ENCODE measurements around the gene DPP3. TPM values are rescaled to one million over a fixed set of nuclear protein-coding genes. Genes with fewer than 3 reads are reported as not detected.

The DPP3 gene
- total RNA-seq, 1 donor from 2014 or later = 102 TPM

DNA sequence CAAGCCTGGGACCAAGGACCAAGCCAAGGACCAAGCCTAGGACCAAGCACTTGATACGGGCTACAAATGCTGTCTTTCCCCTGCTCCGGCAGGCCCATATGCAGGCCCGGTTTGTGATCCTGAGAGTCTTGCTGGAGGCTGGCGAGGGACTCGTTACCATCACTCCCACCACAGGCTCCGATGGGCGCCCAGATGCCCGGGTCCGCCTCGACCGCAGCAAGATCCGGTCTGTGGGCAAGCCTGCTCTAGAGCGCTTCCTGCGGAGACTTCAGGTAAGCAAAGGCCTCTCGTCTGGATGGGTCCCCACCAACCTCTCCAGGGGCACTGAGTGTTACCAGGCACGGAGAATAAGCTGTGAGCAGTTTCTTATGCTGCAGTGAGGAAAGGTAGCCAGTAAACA is 17.0 kb downstream of the DPP3 start:
- Mint-ChIP-seq H3K4me1 (ENCODE audit: low read depth) (no peaks in the 10 kb centered on the region), H3K27ac (no peak overlapping the region), H3K36me3 (ENCODE audit: low read depth) (peaks cover 27% of the 10 kb centered on the region), H3K4me3 (no peak overlapping the region), H3K27me3 (ENCODE audit: insufficient read depth) (no peaks in the 10 kb centered on the region), H3K9me3 (no peaks in the 10 kb centered on the region)
- no peak for DNase-seq (ENCODE audit: low spot score)
- intact Hi-C loops (cut with micrococcal nuclease) = no loop called here

DNA sequence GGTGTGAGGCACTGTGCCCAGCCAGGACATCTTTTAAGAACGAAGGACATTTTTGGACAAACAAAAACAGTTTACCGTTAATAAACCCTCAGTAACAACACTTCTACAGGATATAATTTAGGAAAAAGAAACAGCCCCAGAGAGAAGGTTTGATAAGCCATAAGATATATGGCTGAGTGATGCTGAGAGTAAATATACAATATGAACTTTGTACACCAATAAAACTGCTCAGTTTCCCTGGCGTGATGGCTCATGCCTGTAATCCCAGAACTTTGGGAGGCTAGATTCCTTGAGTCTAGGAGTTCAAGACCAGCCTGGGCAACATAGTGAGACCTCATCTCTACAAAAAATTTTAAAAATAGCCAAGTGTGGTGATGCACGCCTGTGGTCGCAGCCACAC is 18.3 kb downstream of the DPP3 start:
- Mint-ChIP-seq H3K27ac (no peak overlapping the region), H3K36me3 (ENCODE audit: low read depth) (peaks cover 22% of the 10 kb centered on the region)

DNA sequence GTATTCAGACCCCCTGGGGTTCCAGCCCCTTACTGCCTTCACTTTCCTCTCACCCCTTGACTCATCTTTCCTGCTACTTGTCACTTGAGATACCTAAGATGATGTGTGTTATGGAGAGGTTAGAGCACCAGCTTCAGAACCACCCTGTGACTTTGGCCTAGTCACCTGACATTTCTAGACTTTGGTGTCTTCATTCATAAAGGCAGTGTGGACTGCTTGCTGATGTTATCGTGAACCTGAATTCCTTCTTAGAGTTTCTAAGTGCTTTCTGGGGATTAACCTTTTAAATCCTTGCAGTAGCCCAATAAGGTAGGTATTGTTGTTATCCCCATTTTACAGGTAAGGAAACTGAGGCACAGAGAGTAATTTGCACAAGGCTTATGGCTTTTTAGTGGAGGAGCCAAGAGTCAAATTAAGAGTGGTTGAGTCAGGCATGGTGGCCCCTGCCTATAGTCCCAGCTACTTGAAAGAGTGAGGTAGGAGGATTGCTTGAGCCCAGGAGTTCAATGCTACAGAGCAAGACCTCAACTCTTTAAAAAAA is 25.1 kb downstream of the DPP3 start:
- intact Hi-C loops (cut with micrococcal nuclease) = no loop called here
- DNase-seq (ENCODE audit: low spot score) = no peak
- H3K27ac Mint-ChIP-seq = no peak overlapping the region
- peaks cover 17% of the 10 kb centered on the region for H3K36me3 Mint-ChIP-seq (ENCODE audit: low read depth)
- no peaks in the 10 kb centered on the region for H3K9me3 Mint-ChIP-seq
- no peaks in the 10 kb centered on the region for H3K4me1 Mint-ChIP-seq (ENCODE audit: low read depth)
- H3K27me3 Mint-ChIP-seq (ENCODE audit: insufficient read depth) = no peaks in the 10 kb centered on the region
- H3K4me3 Mint-ChIP-seq = no peak overlapping the region

More for the DNA sequence above, 18.3 kb downstream of the DPP3 start:
- intact Hi-C loops (cut with micrococcal nuclease) = no loop called here
- no peaks in the 10 kb centered on the region for H3K9me3 Mint-ChIP-seq
- DNase-seq (ENCODE audit: low spot score) = no peak
- H3K27me3 Mint-ChIP-seq (ENCODE audit: insufficient read depth) = no peaks in the 10 kb centered on the region
- no peaks in the 10 kb centered on the region for H3K4me1 Mint-ChIP-seq (ENCODE audit: low read depth)
- H3K4me3 Mint-ChIP-seq = no peak overlapping the region

DNA sequence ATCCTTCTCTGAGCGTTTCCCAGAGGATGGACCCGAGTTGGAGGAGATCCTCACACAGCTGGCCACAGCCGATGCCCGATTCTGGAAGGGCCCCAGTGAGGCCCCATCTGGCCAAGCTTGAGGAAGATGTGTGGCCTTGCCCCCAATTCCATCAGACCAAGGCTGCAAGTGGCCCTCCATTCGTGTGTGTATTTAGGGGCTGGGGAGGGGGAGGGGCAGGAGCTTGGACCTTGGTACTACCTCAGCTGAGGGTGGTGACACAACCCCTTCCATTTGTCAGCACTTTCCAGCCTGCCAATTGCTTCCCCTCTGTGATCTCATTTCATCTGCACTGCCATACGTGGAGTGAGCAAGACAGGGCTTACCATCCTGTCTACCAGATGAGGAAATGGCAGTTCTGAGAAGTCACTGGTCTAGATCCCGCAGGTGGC is 28.9 kb downstream of the DPP3 start:
- no peaks in the 10 kb centered on the region for H3K27me3 Mint-ChIP-seq (ENCODE audit: insufficient read depth)
- peaks cover 10% of the 10 kb centered on the region for H3K4me1 Mint-ChIP-seq (ENCODE audit: low read depth)
- intact Hi-C loops (cut with micrococcal nuclease) = no loop called here
- peaks cover 10% of the 10 kb centered on the region for H3K36me3 Mint-ChIP-seq (ENCODE audit: low read depth)
- no peak overlapping the region for H3K27ac Mint-ChIP-seq
- no peak overlapping the region for H3K4me3 Mint-ChIP-seq
- no peaks in the 10 kb centered on the region for H3K9me3 Mint-ChIP-seq
- DNase-seq (ENCODE audit: low spot score) = no peak

DNA sequence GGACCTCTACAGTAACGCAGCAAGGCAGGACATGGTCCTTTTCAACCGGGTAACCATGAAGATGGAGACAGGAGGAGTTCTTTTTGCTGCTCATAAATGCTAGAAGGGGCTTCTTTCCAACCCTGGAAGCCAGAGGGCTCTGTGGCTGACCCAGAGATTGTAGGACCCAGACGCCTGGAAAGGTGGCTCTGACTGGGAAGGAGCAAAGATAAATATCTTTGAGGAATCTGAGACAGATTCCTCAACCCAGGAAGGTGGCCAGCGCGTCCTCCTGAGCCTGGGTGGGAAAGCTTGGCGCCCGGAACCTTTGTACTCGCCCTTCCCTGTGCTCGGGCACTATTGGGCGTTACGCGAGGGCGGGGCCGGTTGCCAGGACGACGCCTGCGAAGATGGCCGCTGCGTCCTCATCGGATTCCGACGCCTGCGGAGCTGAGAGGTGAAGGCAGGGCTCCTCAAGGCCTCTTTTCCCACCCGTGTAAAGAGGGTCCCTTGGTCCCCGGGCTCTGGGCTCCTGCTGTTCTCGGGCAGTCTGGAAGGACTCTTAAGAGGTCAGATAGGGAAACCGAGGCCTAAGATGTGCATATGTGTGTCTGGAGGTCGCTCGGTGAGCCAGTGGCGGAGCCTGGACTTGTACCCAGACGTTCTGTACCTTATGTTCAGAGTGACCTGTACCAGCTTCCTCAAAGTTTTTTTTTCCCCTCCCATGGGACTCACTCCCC is 30.2 kb downstream of the DPP3 start, which contains the start of gene BBS1:
BBS1 (plus strand) TSS at position 365 of the 719 bp plus-strand sequence; CDS start at position 390, 25 bp downstream.
- Mint-ChIP-seq H3K4me1 (ENCODE audit: low read depth) (peaks cover 10% of the 10 kb centered on the region), H3K4me3 (peak within 1 kb of the TSS; percentile 90), H3K27ac (peak within 1 kb of the TSS; percentile 61), H3K27me3 (ENCODE audit: insufficient read depth) (no peaks in the 10 kb centered on the region), H3K9me3 (no peaks in the 10 kb centered on the region), H3K36me3 (ENCODE audit: low read depth) (peaks cover 7% of the 10 kb centered on the region)
- peak; percentile 77 for DNase-seq (ENCODE audit: low spot score)
- intact Hi-C loops (cut with micrococcal nuclease) = loop anchor here (1.0 to 2.0 kb wide), 4 partner anchors 30 to 168 kb away; partner anchors contain the start of genes ACTN3, DPP3, PELI3 and ZDHHC24

DNA sequence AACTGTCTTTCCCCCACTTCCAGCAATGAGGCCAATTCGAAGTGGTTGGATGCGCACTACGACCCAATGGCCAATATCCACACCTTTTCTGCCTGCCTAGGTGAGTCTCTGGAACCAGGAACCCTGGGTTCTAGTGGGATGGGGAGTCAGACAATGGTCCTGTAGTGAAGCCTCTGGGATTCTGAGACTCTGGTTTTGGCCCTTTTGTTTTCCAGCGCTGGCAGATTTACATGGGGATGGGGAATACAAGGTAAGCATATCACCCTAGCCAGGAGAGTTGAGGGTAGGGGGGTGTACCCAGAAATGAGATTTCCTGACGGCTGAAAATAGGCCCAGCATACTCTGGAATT is 30.7 kb downstream of the DPP3 start:
- Mint-ChIP-seq H3K4me1 (ENCODE audit: low read depth) (peaks cover 10% of the 10 kb centered on the region), H3K4me3 (peak overlapping the region; percentile 90), H3K27me3 (ENCODE audit: insufficient read depth) (no peaks in the 10 kb centered on the region), H3K9me3 (no peaks in the 10 kb centered on the region), H3K27ac (peak overlapping the region; percentile 61), H3K36me3 (ENCODE audit: low read depth) (peaks cover 7% of the 10 kb centered on the region)
- intact Hi-C loops (cut with micrococcal nuclease) = loop anchor here (1.0 to 2.0 kb wide), 4 partner anchors 31 to 167 kb away; partner anchors contain the start of genes ACTN3, DPP3, PELI3 and ZDHHC24
- DNase-seq (ENCODE audit: low spot score) = no peak

DNA sequence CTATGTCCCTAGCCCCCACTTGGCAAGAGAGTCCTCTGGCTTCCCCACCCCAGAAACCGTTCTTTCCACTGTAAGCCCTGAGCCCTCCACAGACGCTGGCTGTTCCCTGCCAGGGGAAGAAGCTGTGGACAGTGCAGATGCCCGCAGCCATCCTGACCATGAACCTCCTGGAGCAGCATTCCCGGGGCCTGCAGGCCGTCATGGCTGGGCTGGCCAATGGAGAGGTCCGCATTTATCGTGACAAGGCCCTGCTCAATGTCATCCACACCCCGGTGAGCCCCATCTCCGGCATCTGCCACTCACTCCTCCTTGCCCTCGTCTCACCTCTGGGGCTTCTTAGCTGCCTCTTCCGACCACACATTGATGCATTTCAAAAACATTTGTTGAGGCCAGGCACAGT is 43.4 kb downstream of the DPP3 start:
- no peak for DNase-seq (ENCODE audit: low spot score)
- no peak overlapping the region for H3K4me3 Mint-ChIP-seq
- peaks cover 5% of the 10 kb centered on the region for H3K4me1 Mint-ChIP-seq (ENCODE audit: low read depth)
- peaks cover 17% of the 10 kb centered on the region for H3K36me3 Mint-ChIP-seq (ENCODE audit: low read depth)
- no peaks in the 10 kb centered on the region for H3K9me3 Mint-ChIP-seq
- no peaks in the 10 kb centered on the region for H3K27me3 Mint-ChIP-seq (ENCODE audit: insufficient read depth)
- intact Hi-C loops (cut with micrococcal nuclease) = no loop called here
- no peak overlapping the region for H3K27ac Mint-ChIP-seq

DNA sequence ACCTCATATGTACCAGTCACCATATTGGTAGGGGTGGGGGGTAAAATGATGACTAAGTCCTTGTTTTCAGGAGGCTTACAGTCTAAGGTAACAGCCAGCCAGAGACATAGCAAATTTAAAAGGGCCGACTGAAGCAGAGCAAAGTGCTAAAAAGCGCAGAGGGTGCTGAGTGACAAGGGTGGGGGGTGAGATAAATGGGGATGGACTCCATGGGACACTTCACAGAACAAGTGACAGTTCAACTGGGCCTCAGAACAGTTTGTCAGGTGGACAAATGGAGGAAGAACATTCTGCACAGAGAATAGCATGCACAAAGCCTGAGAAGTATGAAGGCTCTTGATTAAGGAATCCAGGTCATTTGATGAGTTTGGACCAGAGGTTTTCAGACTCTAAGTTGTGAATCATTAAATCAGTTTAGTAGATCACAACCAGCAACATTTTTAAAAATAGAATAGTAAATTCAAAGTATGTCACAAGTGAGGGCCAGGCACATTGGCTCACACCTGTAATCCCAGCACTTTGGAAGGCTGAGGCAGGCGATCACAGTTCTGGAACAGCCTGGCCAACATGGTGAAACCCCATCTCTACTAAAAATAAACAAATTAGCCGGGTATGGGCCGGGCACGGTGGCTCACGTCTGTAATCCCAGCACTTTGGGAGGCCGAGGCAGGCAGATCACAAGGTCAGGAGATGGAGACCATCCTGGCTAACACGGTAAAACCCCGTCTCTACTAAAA is 44.2 kb downstream of the DPP3 start:
- H3K4me1 Mint-ChIP-seq (ENCODE audit: low read depth) = peaks cover 5% of the 10 kb centered on the region
- intact Hi-C loops (cut with micrococcal nuclease) = no loop called here
- no peak overlapping the region for H3K4me3 Mint-ChIP-seq
- DNase-seq (ENCODE audit: low spot score) = no peak
- no peak overlapping the region for H3K27ac Mint-ChIP-seq
- H3K36me3 Mint-ChIP-seq (ENCODE audit: low read depth) = peaks cover 17% of the 10 kb centered on the region
- H3K27me3 Mint-ChIP-seq (ENCODE audit: insufficient read depth) = no peaks in the 10 kb centered on the region
- no peaks in the 10 kb centered on the region for H3K9me3 Mint-ChIP-seq

DNA sequence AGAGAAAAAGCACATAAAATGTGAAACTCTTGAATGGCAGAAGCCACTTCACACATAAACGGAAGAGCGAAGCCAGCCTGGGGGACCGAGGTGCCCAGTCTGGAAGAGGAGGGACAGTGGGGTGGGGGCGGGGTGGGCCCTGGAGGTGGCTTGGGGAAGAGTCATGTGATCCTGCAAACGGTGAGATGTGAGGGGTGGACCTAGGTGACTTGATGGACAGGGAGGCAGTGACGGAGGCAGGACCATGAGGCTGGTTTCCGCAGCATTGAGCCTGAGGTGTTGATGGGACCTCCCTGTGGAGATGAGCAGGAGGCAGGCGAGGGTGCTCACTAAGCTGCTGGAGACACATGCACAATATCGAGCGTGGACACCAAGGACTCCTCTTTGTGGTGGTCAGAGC is 48.8 kb downstream of the DPP3 start:
- Mint-ChIP-seq H3K4me3 (no peak overlapping the region), H3K27ac (no peak overlapping the region), H3K27me3 (ENCODE audit: insufficient read depth) (no peaks in the 10 kb centered on the region), H3K4me1 (ENCODE audit: low read depth) (no peaks in the 10 kb centered on the region), H3K36me3 (ENCODE audit: low read depth) (peaks cover 9% of the 10 kb centered on the region), H3K9me3 (no peaks in the 10 kb centered on the region)
- intact Hi-C loops (cut with micrococcal nuclease) = no loop called here
- DNase-seq (ENCODE audit: low spot score) = no peak

DNA sequence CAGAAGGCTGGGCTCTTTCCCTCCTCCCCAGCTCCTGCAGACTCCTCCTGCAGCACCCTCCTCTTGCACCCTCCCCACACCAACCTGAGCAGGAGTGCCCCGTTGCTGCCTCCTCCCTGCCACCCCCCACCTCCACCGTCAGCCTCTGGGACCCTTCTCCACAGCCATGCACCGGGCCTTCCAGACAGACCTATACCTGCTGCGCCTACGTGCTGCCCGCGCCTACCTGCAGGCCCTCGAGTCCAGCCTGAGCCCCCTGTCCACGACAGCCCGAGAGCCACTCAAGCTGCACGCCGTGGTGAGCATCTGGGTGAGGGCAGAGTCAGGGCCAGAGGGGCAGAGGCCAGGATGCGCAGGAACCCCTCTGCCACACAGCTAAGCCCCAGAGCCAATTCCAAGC is 49.4 kb downstream of the DPP3 start:
- no peaks in the 10 kb centered on the region for H3K27me3 Mint-ChIP-seq (ENCODE audit: insufficient read depth)
- no peaks in the 10 kb centered on the region for H3K9me3 Mint-ChIP-seq
- intact Hi-C loops (cut with micrococcal nuclease) = no loop called here
- no peak for DNase-seq (ENCODE audit: low spot score)
- no peak overlapping the region for H3K4me3 Mint-ChIP-seq
- H3K4me1 Mint-ChIP-seq (ENCODE audit: low read depth) = no peaks in the 10 kb centered on the region
- H3K36me3 Mint-ChIP-seq (ENCODE audit: low read depth) = peaks cover 9% of the 10 kb centered on the region
- no peak overlapping the region for H3K27ac Mint-ChIP-seq

DNA sequence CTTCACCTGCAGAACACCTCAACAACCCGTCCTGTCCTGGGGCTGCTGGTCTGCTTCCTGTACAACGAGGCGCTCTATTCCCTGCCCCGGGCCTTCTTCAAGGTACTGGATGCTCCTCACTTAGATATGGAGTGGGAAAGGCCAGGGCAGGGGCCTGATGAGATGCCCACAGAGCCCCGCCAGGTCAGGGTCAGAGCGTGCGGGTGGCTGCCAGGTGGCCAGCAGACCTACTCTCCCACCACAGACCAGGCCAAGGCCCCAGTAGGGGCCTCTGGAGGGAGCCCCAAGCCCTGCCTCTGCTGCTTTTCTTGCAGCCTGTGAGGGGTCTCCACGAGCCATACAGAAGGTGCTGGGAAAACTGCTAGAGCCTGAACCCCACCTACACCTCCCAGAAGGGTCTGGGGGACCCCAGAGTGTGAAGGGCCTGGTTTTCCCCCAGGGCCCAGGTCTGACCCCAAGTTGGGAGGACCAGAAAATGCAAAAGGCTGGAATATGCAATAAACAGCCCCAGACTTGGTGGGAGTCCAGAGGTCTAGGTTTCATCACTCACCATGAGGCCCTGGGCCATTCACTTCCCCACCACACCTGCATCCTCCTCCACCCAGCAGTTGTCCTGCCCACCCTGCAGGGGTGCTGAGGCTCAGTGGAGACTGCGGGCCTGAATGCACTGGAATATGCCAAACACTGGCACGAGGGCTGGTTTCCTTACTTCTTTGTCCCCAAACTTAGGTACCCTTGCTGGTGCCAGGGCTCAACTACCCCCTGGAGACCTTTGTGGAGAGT is 50.9 kb downstream of the DPP3 start:
- peaks cover 15% of the 10 kb centered on the region for H3K36me3 Mint-ChIP-seq (ENCODE audit: low read depth)
- H3K4me3 Mint-ChIP-seq = no peak overlapping the region
- no peak overlapping the region for H3K27ac Mint-ChIP-seq
- no peak for DNase-seq (ENCODE audit: low spot score)
- no peaks in the 10 kb centered on the region for H3K27me3 Mint-ChIP-seq (ENCODE audit: insufficient read depth)
- intact Hi-C loops (cut with micrococcal nuclease) = no loop called here
- no peaks in the 10 kb centered on the region for H3K4me1 Mint-ChIP-seq (ENCODE audit: low read depth)
- no peaks in the 10 kb centered on the region for H3K9me3 Mint-ChIP-seq

DNA sequence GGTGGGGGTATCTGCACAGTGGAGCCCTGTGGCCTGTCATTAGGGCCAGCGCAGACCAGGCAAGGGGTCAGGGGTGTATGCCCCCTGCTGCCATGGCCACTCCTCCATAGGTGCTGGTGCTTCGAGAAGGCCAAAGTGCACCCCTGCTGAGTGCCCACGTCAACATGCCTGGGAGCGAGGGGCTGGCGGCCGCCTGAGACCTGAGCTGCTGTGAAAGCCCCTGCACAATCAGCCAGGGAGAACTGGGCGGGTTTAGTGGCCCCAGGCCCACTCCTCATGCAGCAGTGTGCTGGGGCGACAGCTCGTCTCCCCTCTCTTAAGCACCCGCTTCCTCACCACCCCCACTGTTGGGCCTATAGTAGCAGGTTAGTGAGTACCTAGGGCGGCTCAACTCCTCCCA is 51.6 kb downstream of the DPP3 start:
- intact Hi-C loops (cut with micrococcal nuclease) = no loop called here
- Mint-ChIP-seq H3K4me1 (ENCODE audit: low read depth) (no peaks in the 10 kb centered on the region), H3K9me3 (no peaks in the 10 kb centered on the region), H3K4me3 (no peak overlapping the region), H3K27me3 (ENCODE audit: insufficient read depth) (no peaks in the 10 kb centered on the region), H3K27ac (no peak overlapping the region), H3K36me3 (ENCODE audit: low read depth) (peaks cover 15% of the 10 kb centered on the region)
- no peak for DNase-seq (ENCODE audit: low spot score)

Data from activated T-helper 1 cell treated with anti-CD3 and anti-CD28 coated beads, Interleukin-12 subunit alpha, Interleukin-12 subunit beta, Interleukin-2, Interleukin-4 antibody, amounts not matched to agents 30 ng/mL and 10 ng/mL and 1 ng/mL, durations not matched to agents 14 hours and 24 hours and 36 hours (primary cell).